ENCODE measurements around the gene TGFBRAP1.

The TGFBRAP1 gene

DNA sequence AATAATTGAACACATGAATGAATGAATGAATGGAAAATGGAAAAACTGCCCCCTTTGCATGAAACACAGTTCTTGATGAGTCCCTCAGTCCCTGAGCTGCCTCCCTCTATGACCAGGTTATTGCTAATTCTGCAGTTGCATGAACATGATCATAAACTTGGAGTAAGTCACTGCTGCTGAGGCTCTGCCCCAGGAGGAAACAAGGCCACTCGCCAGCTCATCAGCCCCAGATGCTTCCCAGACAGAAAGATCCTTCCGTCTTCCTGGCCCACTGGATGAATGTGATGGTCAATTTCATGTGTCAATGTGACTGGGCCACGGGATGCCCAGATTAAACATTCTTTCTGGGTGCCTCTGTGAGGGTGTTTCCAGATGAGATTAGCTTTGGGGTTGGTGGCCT, 71.6 kb downstream of the TGFBRAP1 start:
- no peak for DNase-seq (ENCODE audit: low read depth in 1 of 2, low spot score in 1 of 2)
- TF ChIP-seq, protein P1, sequence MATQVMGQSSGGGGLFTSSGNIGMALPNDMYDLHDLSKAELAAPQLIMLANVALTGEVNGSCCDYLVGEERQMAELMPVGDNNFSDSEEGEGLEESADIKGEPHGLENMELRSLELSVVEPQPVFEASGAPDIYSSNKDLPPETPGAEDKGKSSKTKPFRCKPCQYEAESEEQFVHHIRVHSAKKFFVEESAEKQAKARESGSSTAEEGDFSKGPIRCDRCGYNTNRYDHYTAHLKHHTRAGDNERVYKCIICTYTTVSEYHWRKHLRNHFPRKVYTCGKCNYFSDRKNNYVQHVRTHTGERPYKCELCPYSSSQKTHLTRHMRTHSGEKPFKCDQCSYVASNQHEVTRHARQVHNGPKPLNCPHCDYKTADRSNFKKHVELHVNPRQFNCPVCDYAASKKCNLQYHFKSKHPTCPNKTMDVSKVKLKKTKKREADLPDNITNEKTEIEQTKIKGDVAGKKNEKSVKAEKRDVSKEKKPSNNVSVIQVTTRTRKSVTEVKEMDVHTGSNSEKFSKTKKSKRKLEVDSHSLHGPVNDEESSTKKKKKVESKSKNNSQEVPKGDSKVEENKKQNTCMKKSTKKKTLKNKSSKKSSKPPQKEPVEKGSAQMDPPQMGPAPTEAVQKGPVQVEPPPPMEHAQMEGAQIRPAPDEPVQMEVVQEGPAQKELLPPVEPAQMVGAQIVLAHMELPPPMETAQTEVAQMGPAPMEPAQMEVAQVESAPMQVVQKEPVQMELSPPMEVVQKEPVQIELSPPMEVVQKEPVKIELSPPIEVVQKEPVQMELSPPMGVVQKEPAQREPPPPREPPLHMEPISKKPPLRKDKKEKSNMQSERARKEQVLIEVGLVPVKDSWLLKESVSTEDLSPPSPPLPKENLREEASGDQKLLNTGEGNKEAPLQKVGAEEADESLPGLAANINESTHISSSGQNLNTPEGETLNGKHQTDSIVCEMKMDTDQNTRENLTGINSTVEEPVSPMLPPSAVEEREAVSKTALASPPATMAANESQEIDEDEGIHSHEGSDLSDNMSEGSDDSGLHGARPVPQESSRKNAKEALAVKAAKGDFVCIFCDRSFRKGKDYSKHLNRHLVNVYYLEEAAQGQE (IDR thresholded peaks at IDR 0.05; ENCODE audit: insufficient replicate concordance, low read depth) = no peak
- TF ChIP-seq POLR2AphosphoS5 (IDR thresholded peaks at IDR 0.05; ENCODE audit: low read depth) = no peak
- TF ChIP-seq, protein P2, sequence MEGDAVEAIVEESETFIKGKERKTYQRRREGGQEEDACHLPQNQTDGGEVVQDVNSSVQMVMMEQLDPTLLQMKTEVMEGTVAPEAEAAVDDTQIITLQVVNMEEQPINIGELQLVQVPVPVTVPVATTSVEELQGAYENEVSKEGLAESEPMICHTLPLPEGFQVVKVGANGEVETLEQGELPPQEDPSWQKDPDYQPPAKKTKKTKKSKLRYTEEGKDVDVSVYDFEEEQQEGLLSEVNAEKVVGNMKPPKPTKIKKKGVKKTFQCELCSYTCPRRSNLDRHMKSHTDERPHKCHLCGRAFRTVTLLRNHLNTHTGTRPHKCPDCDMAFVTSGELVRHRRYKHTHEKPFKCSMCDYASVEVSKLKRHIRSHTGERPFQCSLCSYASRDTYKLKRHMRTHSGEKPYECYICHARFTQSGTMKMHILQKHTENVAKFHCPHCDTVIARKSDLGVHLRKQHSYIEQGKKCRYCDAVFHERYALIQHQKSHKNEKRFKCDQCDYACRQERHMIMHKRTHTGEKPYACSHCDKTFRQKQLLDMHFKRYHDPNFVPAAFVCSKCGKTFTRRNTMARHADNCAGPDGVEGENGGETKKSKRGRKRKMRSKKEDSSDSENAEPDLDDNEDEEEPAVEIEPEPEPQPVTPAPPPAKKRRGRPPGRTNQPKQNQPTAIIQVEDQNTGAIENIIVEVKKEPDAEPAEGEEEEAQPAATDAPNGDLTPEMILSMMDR (IDR thresholded peaks at IDR 0.05; ENCODE audit: insufficient read depth, low read length) = no peak
- no peak for TF ChIP-seq SPI1 (IDR thresholded peaks at IDR 0.05; ENCODE audit: borderline replicate concordance, low read depth)
- no peak for TF ChIP-seq GABPA (IDR thresholded peaks at IDR 0.05; ENCODE audit: low read depth)
- Histone ChIP-seq H3K4me3 (replicated peaks; ENCODE audit: insufficient read depth, low read length) (no peak overlapping the region), H3K27me3 (ENCODE audit: insufficient read depth, poor library complexity, severe bottlenecking) (no peaks in the 10 kb centered on the region), H3K27ac (replicated peaks) (no peak overlapping the region)

- Histone ChIP-seq H3K27me3 (ENCODE audit: insufficient read depth, poor library complexity, severe bottlenecking) (no peaks in the 10 kb centered on the region), H3K27ac (replicated peaks) (no peak overlapping the region), H3K4me3 (replicated peaks; ENCODE audit: insufficient read depth, low read length) (no peak overlapping the region)
- no peak for DNase-seq (ENCODE audit: low read depth in 1 of 2, low spot score in 1 of 2)
- TF ChIP-seq, protein P1 (IDR thresholded peaks at IDR 0.05; ENCODE audit: insufficient replicate concordance, low read depth) = no peak
- TF ChIP-seq, protein P2 (IDR thresholded peaks at IDR 0.05; ENCODE audit: insufficient read depth, low read length) = no peak
- no peak for TF ChIP-seq SPI1 (IDR thresholded peaks at IDR 0.05; ENCODE audit: borderline replicate concordance, low read depth)
- no peak for TF ChIP-seq GABPA (IDR thresholded peaks at IDR 0.05; ENCODE audit: low read depth)
- no peak for TF ChIP-seq POLR2AphosphoS5 (IDR thresholded peaks at IDR 0.05; ENCODE audit: low read depth)
Observed at GRCh38 chr2:105256431-105257047, 73.0 kb downstream of the TGFBRAP1 start.

DNA sequence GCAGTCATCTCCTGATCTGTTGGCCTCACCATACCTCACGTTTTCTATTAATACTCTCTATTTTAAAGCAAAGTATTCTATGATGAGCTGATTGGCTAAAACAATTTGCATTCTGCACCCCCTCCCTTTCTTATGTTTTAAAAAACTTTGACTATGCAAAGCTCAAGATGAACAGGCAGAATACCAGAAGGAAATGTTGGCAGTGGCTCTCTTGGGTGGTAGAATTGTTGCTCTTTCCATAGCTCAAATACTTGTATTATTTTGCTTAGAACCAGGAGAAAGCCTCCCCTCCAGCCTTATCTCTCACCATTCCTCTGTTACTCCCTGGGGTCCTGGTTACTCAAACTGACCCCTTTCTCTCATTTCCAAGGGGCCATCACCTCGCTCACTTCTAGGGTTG, 73.6 kb downstream of the TGFBRAP1 start:
- no peaks in the 10 kb centered on the region for H3K27me3 ChIP-seq (ENCODE audit: insufficient read depth, poor library complexity, severe bottlenecking)
- no peak overlapping the region for H3K27ac ChIP-seq (replicated peaks)
- no peak overlapping the region for H3K4me3 ChIP-seq (replicated peaks; ENCODE audit: insufficient read depth, low read length)
- TF ChIP-seq SPI1 (IDR thresholded peaks at IDR 0.05; ENCODE audit: borderline replicate concordance, low read depth) = no peak
- TF ChIP-seq, protein P2 (IDR thresholded peaks at IDR 0.05; ENCODE audit: insufficient read depth, low read length) = no peak
- no peak for TF ChIP-seq GABPA (IDR thresholded peaks at IDR 0.05; ENCODE audit: low read depth)
- no peak for TF ChIP-seq POLR2AphosphoS5 (IDR thresholded peaks at IDR 0.05; ENCODE audit: low read depth)
- TF ChIP-seq, protein P1 (IDR thresholded peaks at IDR 0.05; ENCODE audit: insufficient replicate concordance, low read depth) = no peak
- DNase-seq (ENCODE audit: low read depth in 1 of 2, low spot score in 1 of 2) = no peak
